GM23338 (cell line): ENCODE measurements around the gene SLC27A4. TPM values are rescaled to one million over a fixed set of nuclear protein-coding genes. Genes with fewer than 3 reads are reported as not detected.

ENCODE experiments used
- ATAC-seq: fragments of 200-7000 bp; cut with Tn5 transposase; 3 replicates; pipeline ENCODE4 v1.9.1; 2020
- DNase-seq: peaks from one replicate; pipeline ENCODE4 v3.0.0-alpha.2; 2015; ENCODE audit warnings: low spot score
- H2AFZ ChIP-seq: fragments of 200-600 bp; sonication (generic); 2 replicates; pipeline ENCODE4 v1.8.0; 2016; ENCODE audit warnings: antibody characterized with exemption, mild to moderate bottlenecking, moderate library complexity
- H3F3A ChIP-seq: fragments of 200-600 bp; sonication (generic); replicated peaks from 2 replicates; pipeline ENCODE4 v1.8.0; 2017; ENCODE audit warnings: antibody characterized with exemption, mixed run types, low read depth
- H3K27ac ChIP-seq: fragments of 200-600 bp; sonication (generic); 2 replicates; pipeline ENCODE4 v1.6.1; 2016; ENCODE audit warnings: low read depth
- H3K27me3 ChIP-seq: fragments of 200-600 bp; sonication (generic); 2 replicates; pipeline ENCODE4 v1.8.0; 2016; ENCODE audit warnings: mild to moderate bottlenecking, mixed run types, moderate library complexity; ENCODE audit not compliant: insufficient read depth
- H3K36me3 ChIP-seq: fragments of 200-600 bp; sonication (generic); 2 replicates; pipeline ENCODE4 v1.8.0; 2016; ENCODE audit warnings: mild to moderate bottlenecking; ENCODE audit not compliant: insufficient read depth
- H3K4me1 ChIP-seq: fragments of 200-600 bp; sonication (generic); 2 replicates; pipeline ENCODE4 v1.8.0; 2016; ENCODE audit warnings: mild to moderate bottlenecking, moderate library complexity; ENCODE audit not compliant: insufficient read depth
- H3K4me2 ChIP-seq: fragments of 200-600 bp; sonication (generic); 2 replicates; pipeline ENCODE4 v1.7.1; 2017; ENCODE audit warnings: mixed run types
- H3K4me3 ChIP-seq: fragments of 200-600 bp; sonication (generic); 2 replicates; pipeline ENCODE4 v1.6.1; 2016; ENCODE audit warnings: mixed run types
- H3K79me2 ChIP-seq: fragments of 200-600 bp; sonication (generic); replicated peaks from 2 replicates; pipeline ENCODE4 v1.8.0; 2017; ENCODE audit warnings: mild to moderate bottlenecking; ENCODE audit not compliant: insufficient read depth
- H3K9me2 ChIP-seq: fragments of 200-600 bp; sonication (generic); 2 replicates; pipeline ENCODE4 v1.8.0; 2017; ENCODE audit not compliant: insufficient read depth
- H4K20me1 ChIP-seq: fragments of 200-600 bp; sonication (generic); replicated peaks from 2 replicates; pipeline ENCODE4 v1.8.0; 2017; ENCODE audit warnings: mild to moderate bottlenecking; ENCODE audit not compliant: insufficient read depth
- H3K27ac Mint-ChIP-seq: 2 replicates; pipeline ENCODE4 v1.8.0; 2020; ENCODE audit warnings: inconsistent platforms, mild to moderate bottlenecking, moderate library complexity, mixed read lengths
- H3K27me3 Mint-ChIP-seq: 3 replicates; pipeline ENCODE4 v1.8.0; 2022; ENCODE audit warnings: low read depth, mild to moderate bottlenecking, moderate library complexity, mixed read lengths, inconsistent platforms; ENCODE audit not compliant: insufficient read depth, poor library complexity
- H3K36me3 Mint-ChIP-seq: 3 replicates; pipeline ENCODE4 v1.8.0; 2021; ENCODE audit warnings: low read depth, mild to moderate bottlenecking, inconsistent platforms, moderate library complexity, mixed read lengths
- H3K4me1 Mint-ChIP-seq: 3 replicates; pipeline ENCODE4 v1.8.0; 2020; ENCODE audit warnings: mild to moderate bottlenecking, inconsistent platforms, mixed read lengths
- H3K4me3 Mint-ChIP-seq: 3 replicates; pipeline ENCODE4 v1.8.0; 2021; ENCODE audit warnings: moderate library complexity, mild to moderate bottlenecking, inconsistent platforms, mixed read lengths
- H3K9me3 Mint-ChIP-seq: 3 replicates; pipeline ENCODE4 v1.8.0; 2020; ENCODE audit warnings: moderate library complexity, mild to moderate bottlenecking, inconsistent platforms, mixed read lengths
- EZH2 ChIP-seq: fragments of 200-600 bp; sonication (generic); IDR thresholded peaks from one replicate; pipeline ENCODE4 v1.8.0; 2017; ENCODE audit warnings: antibody characterized with exemption, mild to moderate bottlenecking, low read depth; ENCODE audit not compliant: unreplicated experiment
- STAT1 ChIP-seq: IDR thresholded peaks from one replicate; pipeline ENCODE4 v1.6.1; 2016; ENCODE audit warnings: antibody characterized with exemption; ENCODE audit not compliant: unreplicated experiment
- ZNF114 ChIP-seq: fragments of 250-450 bp; sonication (Bioruptor Pico); IDR thresholded peaks from 2 replicates; pipeline ENCODE4 v1.5.0; 2020; ENCODE audit warnings: mild to moderate bottlenecking, moderate library complexity
- ZNF331 ChIP-seq: fragments of 250-450 bp; sonication (Bioruptor Pico); IDR thresholded peaks from 2 replicates; pipeline ENCODE4 v1.5.0; 2020; ENCODE audit warnings: low read depth, mild to moderate bottlenecking, moderate library complexity
- polyA plus RNA-seq: library from polyadenylated mRNA; unstranded; fragments of >200 nt; fragmentation: Nextera tagmentation; extraction: Ambion mirVana; gene quantifications from 2 replicates; pipeline ENCODE4 v1.2.1, GENCODE V29; 2016
- total RNA-seq: library from RNA; depleted of rRNA; stranded (reverse); fragments of >200 nt; shearing (Covaris generic); gene quantifications from 2 replicates; pipeline ENCODE4 v1.2.3, GENCODE V29; 2014
- TF ChIP-seq, protein P1 (sequence below), 2 experiments: fragments of 200-600 bp in 1 of 2; sonication (generic) in 1 of 2; conservative IDR thresholded peaks; 2 replicates each; pipeline versions ENCODE4 v1.5.1 to v1.6.1; 2016 to 2017; ENCODE audit warnings: antibody characterized with exemption in 2 of 2, low read depth in 2 of 2, mild to moderate bottlenecking in 2 of 2, moderate library complexity in 1 of 2
- TF ChIP-seq, protein P2 (sequence below): fragments of 250-450 bp; sonication (Bioruptor Pico); IDR thresholded peaks from 2 replicates; pipeline ENCODE4 v1.5.0; 2020; ENCODE audit warnings: mild to moderate bottlenecking, moderate library complexity

SLC27A4 gene
- total and polyA plus RNA-seq, 2 experiments from 2014 or later = 7.9 to 25.3 TPM

DNA sequence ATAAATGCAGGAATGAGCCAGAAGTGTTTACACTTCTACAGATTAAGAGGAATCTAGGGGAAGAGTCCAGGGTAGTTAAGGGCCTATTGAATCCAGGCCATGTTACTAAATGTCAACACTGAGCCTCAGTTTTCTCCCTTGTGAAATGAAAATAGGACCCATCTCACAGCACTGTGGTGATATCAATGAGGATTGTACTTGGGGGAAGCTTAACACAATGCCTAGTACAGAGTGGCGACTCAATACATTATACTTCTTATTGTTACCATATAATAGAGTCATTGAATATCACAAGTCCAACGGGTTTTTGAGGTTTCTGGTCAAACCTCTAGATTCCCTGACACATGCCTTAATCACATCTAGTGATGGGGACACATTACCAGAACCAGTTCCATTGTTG is 22.7 kb upstream of the SLC27A4 start:
- H2AFZ ChIP-seq = no peak overlapping the region
- H3K4me3 ChIP-seq = no peak overlapping the region
- no peaks in the 10 kb centered on the region; the same call in 2 of the 3 replicates for H3K4me1 Mint-ChIP-seq
- peaks cover 10% of the 10 kb centered on the region for H3K79me2 ChIP-seq
- peaks cover 14% of the 10 kb centered on the region for H3K27me3 Mint-ChIP-seq
- no peak overlapping the region for H3K27ac ChIP-seq
- TF ChIP-seq, protein P1, sequence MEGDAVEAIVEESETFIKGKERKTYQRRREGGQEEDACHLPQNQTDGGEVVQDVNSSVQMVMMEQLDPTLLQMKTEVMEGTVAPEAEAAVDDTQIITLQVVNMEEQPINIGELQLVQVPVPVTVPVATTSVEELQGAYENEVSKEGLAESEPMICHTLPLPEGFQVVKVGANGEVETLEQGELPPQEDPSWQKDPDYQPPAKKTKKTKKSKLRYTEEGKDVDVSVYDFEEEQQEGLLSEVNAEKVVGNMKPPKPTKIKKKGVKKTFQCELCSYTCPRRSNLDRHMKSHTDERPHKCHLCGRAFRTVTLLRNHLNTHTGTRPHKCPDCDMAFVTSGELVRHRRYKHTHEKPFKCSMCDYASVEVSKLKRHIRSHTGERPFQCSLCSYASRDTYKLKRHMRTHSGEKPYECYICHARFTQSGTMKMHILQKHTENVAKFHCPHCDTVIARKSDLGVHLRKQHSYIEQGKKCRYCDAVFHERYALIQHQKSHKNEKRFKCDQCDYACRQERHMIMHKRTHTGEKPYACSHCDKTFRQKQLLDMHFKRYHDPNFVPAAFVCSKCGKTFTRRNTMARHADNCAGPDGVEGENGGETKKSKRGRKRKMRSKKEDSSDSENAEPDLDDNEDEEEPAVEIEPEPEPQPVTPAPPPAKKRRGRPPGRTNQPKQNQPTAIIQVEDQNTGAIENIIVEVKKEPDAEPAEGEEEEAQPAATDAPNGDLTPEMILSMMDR (conservative IDR thresholded peaks at IDR 0.05; ENCODE audit: low read depth in 2 of 2) = no peak
- TF ChIP-seq, protein P2, sequence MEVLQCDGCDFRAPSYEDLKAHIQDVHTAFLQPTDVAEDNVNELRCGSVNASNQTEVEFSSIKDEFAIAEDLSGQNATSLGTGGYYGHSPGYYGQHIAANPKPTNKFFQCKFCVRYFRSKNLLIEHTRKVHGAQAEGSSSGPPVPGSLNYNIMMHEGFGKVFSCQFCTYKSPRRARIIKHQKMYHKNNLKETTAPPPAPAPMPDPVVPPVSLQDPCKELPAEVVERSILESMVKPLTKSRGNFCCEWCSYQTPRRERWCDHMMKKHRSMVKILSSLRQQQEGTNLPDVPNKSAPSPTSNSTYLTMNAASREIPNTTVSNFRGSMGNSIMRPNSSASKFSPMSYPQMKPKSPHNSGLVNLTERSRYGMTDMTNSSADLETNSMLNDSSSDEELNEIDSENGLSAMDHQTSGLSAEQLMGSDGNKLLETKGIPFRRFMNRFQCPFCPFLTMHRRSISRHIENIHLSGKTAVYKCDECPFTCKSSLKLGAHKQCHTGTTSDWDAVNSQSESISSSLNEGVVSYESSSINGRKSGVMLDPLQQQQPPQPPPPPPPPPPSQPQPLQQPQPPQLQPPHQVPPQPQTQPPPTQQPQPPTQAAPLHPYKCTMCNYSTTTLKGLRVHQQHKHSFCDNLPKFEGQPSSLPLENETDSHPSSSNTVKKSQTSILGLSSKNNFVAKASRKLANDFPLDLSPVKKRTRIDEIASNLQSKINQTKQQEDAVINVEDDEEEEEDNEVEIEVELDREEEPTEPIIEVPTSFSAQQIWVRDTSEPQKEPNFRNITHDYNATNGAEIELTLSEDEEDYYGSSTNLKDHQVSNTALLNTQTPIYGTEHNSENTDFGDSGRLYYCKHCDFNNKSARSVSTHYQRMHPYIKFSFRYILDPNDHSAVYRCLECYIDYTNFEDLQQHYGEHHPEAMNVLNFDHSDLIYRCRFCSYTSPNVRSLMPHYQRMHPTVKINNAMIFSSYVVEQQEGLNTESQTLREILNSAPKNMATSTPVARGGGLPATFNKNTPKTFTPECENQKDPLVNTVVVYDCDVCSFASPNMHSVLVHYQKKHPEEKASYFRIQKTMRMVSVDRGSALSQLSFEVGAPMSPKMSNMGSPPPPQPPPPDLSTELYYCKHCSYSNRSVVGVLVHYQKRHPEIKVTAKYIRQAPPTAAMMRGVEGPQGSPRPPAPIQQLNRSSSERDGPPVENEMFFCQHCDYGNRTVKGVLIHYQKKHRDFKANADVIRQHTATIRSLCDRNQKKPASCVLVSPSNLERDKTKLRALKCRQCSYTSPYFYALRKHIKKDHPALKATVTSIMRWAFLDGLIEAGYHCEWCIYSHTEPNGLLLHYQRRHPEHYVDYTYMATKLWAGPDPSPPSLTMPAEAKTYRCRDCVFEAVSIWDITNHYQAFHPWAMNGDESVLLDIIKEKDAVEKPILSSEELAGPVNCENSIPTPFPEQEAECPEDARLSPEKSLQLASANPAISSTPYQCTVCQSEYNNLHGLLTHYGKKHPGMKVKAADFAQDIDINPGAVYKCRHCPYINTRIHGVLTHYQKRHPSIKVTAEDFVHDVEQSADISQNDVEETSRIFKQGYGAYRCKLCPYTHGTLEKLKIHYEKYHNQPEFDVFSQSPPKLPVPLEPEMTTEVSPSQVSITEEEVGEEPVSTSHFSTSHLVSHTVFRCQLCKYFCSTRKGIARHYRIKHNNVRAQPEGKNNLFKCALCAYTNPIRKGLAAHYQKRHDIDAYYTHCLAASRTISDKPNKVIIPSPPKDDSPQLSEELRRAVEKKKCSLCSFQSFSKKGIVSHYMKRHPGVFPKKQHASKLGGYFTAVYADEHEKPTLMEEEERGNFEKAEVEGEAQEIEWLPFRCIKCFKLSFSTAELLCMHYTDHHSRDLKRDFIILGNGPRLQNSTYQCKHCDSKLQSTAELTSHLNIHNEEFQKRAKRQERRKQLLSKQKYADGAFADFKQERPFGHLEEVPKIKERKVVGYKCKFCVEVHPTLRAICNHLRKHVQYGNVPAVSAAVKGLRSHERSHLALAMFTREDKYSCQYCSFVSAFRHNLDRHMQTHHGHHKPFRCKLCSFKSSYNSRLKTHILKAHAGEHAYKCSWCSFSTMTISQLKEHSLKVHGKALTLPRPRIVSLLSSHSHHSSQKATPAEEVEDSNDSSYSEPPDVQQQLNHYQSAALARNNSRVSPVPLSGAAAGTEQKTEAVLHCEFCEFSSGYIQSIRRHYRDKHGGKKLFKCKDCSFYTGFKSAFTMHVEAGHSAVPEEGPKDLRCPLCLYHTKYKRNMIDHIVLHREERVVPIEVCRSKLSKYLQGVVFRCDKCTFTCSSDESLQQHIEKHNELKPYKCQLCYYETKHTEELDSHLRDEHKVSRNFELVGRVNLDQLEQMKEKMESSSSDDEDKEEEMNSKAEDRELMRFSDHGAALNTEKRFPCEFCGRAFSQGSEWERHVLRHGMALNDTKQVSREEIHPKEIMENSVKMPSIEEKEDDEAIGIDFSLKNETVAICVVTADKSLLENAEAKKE (CRISPR knock-in tag) = no peak
- TF ChIP-seq STAT1 = no peak
- no peak for TF ChIP-seq ZNF331 (CRISPR knock-in tag)
- TF ChIP-seq ZNF114 (CRISPR knock-in tag) = no peak
- no peak for TF ChIP-seq EZH2
- peaks cover 39% of the 10 kb centered on the region for H3K36me3 Mint-ChIP-seq
- DNase-seq = no peak
- no peaks in the 10 kb centered on the region for H3K9me2 ChIP-seq
- no peaks in the 10 kb centered on the region for H3K27me3 ChIP-seq
- no peaks in the 10 kb centered on the region; the same call in 1 of the 2 replicates for H3K4me1 ChIP-seq
- no peaks in the 10 kb centered on the region; the same call in none of the 2 replicates for H4K20me1 ChIP-seq
- H3K4me2 ChIP-seq = no peak overlapping the region
- no peaks in the 10 kb centered on the region; the same call in 1 of the 2 replicates for H3F3A ChIP-seq
- H3K4me3 Mint-ChIP-seq = no peak overlapping the region
- H3K27ac Mint-ChIP-seq = no peak overlapping the region
- ATAC-seq = no peak
- H3K36me3 ChIP-seq = peaks cover 6% of the 10 kb centered on the region
- no peaks in the 10 kb centered on the region for H3K9me3 Mint-ChIP-seq
